OCI-LY1 (cell line): Measurements from ENCODE around the gene TINAGL1.

Experiments
- H2AFZ ChIP-seq: fragments of 200-600 bp; sonication (generic), shearing (Covaris generic); 2 replicates; pipeline ENCODE4 v1.6.0; 2014; ENCODE audit warnings: antibody characterized with exemption, mild to moderate bottlenecking, low read length
- H3F3A ChIP-seq: fragments of 200-600 bp; sonication (generic), shearing (Covaris generic); 2 replicates; pipeline ENCODE4 v1.6.0; 2014; ENCODE audit warnings: mild to moderate bottlenecking, antibody characterized with exemption, low read length, moderate library complexity; ENCODE audit not compliant: insufficient read depth
- H3K27ac ChIP-seq: fragments of 200-600 bp; sonication (generic); 2 replicates; pipeline ENCODE4 v1.5.1; 2014; ENCODE audit warnings: low read length, mixed run types, mild to moderate bottlenecking, low read depth; ENCODE audit not compliant: poor library complexity, severe bottlenecking
- H3K27me3 ChIP-seq: fragments of 200-600 bp; sonication (generic); 2 replicates; pipeline ENCODE4 v1.6.0; 2014; ENCODE audit warnings: antibody characterized with exemption, mild to moderate bottlenecking, low read length, moderate library complexity; ENCODE audit not compliant: insufficient read depth
- H3K36me3 ChIP-seq: fragments of 200-600 bp; sonication (generic); 2 replicates; pipeline ENCODE4 v1.6.1; 2014; ENCODE audit warnings: mild to moderate bottlenecking, antibody characterized with exemption, low read length, moderate library complexity, mixed read lengths; ENCODE audit not compliant: insufficient read depth
- H3K4me1 ChIP-seq: fragments of 200-600 bp; sonication (generic); 2 replicates; pipeline ENCODE4 v1.5.1; 2014; ENCODE audit warnings: mild to moderate bottlenecking, low read length, moderate library complexity; ENCODE audit not compliant: insufficient read depth, severe bottlenecking
- H3K4me2 ChIP-seq: fragments of 200-600 bp; sonication (generic), shearing (Covaris generic); 2 replicates; pipeline ENCODE4 v1.6.1; 2014; ENCODE audit warnings: low read length
- H3K4me3 ChIP-seq: fragments of 200-600 bp; sonication (generic); 2 replicates; pipeline ENCODE4 v1.5.1; 2014; ENCODE audit warnings: low read length, low read depth, mild to moderate bottlenecking, mixed read lengths; ENCODE audit not compliant: poor library complexity, severe bottlenecking
- H3K79me2 ChIP-seq: fragments of 200-600 bp; shearing (Covaris generic); 2 replicates; pipeline ENCODE4 v1.6.1; 2016; ENCODE audit warnings: mixed run types, low read length, mixed read lengths; ENCODE audit not compliant: insufficient read depth
- H3K9ac ChIP-seq: fragments of 200-600 bp; sonication (generic), shearing (Covaris generic); 2 replicates; pipeline ENCODE4 v1.6.1; 2014; ENCODE audit warnings: mild to moderate bottlenecking, low read length, mixed read lengths
- H3K9me2 ChIP-seq: fragments of 200-600 bp; sonication (generic), shearing (Covaris generic); 2 replicates; pipeline ENCODE4 v1.6.1; 2014; ENCODE audit warnings: low read depth, mild to moderate bottlenecking, low read length, mixed read lengths
- H3K9me3 ChIP-seq: fragments of 200-600 bp; shearing (Covaris generic); 2 replicates; pipeline ENCODE4 v1.6.1; 2014; ENCODE audit warnings: low read length, mixed read lengths
- H4K20me1 ChIP-seq: fragments of 200-600 bp; sonication (generic), shearing (Covaris generic); 2 replicates; pipeline ENCODE4 v1.6.0; 2016; ENCODE audit warnings: mild to moderate bottlenecking, low read length; ENCODE audit not compliant: insufficient read depth
- CTCF ChIP-seq: fragments of 200-600 bp; sonication (generic), shearing (Covaris generic); IDR thresholded peaks from 2 replicates; pipeline ENCODE4 v1.5.1; 2017; ENCODE audit warnings: mild to moderate bottlenecking, antibody characterized with exemption, low read length, moderate library complexity, mixed read lengths
- EZH2 ChIP-seq: fragments of 200-600 bp; sonication (generic), shearing (Covaris generic); IDR thresholded peaks from 2 replicates; pipeline ENCODE4 v1.8.0; 2017; ENCODE audit warnings: borderline replicate concordance, mixed run types, mild to moderate bottlenecking, antibody characterized with exemption, low read length, moderate library complexity, mixed read lengths

TINAGL1 gene

GRCh38 chr1:31568895-31569595 is 7.3 kb upstream of the TINAGL1 start:
- Histone ChIP-seq H3K36me3 (no peaks in the 10 kb centered on the region), H3K4me2 (no peak overlapping the region), H3K27me3 (peaks cover 10% of the 10 kb centered on the region; the same call in 1 of the 2 replicates), H3K9ac (no peak overlapping the region), H3K9me3 (no peaks in the 10 kb centered on the region), H3K27ac (no peak overlapping the region), H4K20me1 (no peaks in the 10 kb centered on the region), H3K9me2 (no peaks in the 10 kb centered on the region), H3F3A (no peaks in the 10 kb centered on the region), H3K4me3 (no peak overlapping the region), H2AFZ (no peak overlapping the region), H3K79me2 (no peaks in the 10 kb centered on the region), H3K4me1 (no peaks in the 10 kb centered on the region)
- TF ChIP-seq CTCF (no peak), EZH2 (no peak)

- H4K20me1 ChIP-seq: no peaks in the 10 kb centered on the region
- H2AFZ ChIP-seq: no peak overlapping the region
- no peaks in the 10 kb centered on the region for H3K4me1 ChIP-seq
- H3K36me3 ChIP-seq: no peaks in the 10 kb centered on the region
- no peak overlapping the region for H3K4me2 ChIP-seq
- H3K9me3 ChIP-seq: no peaks in the 10 kb centered on the region
- no peaks in the 10 kb centered on the region for H3F3A ChIP-seq
- no peak overlapping the region for H3K9ac ChIP-seq
- no peaks in the 10 kb centered on the region for H3K9me2 ChIP-seq
- no peak overlapping the region for H3K4me3 ChIP-seq
- peaks cover 10% of the 10 kb centered on the region; the same call in 1 of the 2 replicates for H3K27me3 ChIP-seq
- no peaks in the 10 kb centered on the region for H3K79me2 ChIP-seq
- no peak overlapping the region for H3K27ac ChIP-seq
- TF ChIP-seq EZH2 (no peak), CTCF (no peak)
Observed at GRCh38 chr1:31569596-31570173, 6.6 kb upstream of the TINAGL1 start.

- Histone ChIP-seq H3K4me2 (no peak overlapping the region), H3K9ac (no peak overlapping the region)
Observed at GRCh38 chr1:31570228-31570627, 6.1 kb upstream of the TINAGL1 start.

More at GRCh38 chr1:31570228-31570627, 6.1 kb upstream of the TINAGL1 start:
- H3F3A ChIP-seq: no peaks in the 10 kb centered on the region
- no peak overlapping the region for H2AFZ ChIP-seq
- no peak for TF ChIP-seq CTCF
- TF ChIP-seq EZH2: no peak
- no peak overlapping the region for H3K27ac ChIP-seq
- H3K9me3 ChIP-seq: no peaks in the 10 kb centered on the region
- peaks cover 10% of the 10 kb centered on the region; the same call in 1 of the 2 replicates for H3K27me3 ChIP-seq
- no peaks in the 10 kb centered on the region for H3K79me2 ChIP-seq
- H3K4me1 ChIP-seq: no peaks in the 10 kb centered on the region
- H3K4me3 ChIP-seq: no peak overlapping the region
- no peaks in the 10 kb centered on the region for H3K36me3 ChIP-seq
- H3K9me2 ChIP-seq: no peaks in the 10 kb centered on the region
- H4K20me1 ChIP-seq: no peaks in the 10 kb centered on the region
